IPS-18a (cell line): ENCODE measurements around the gene WDR82.

Experiments
- H3K27ac ChIP-seq: one replicate; pipeline ENCODE4 v1.5.1; 2013; ENCODE audit warnings: low read length
- H3K27me3 ChIP-seq: one replicate; pipeline ENCODE4 v1.6.1; 2013; ENCODE audit warnings: mild to moderate bottlenecking, low read length; ENCODE audit not compliant: control insufficient read depth, insufficient read depth
- H3K36me3 ChIP-seq: one replicate; pipeline ENCODE4 v1.6.1; 2013; ENCODE audit warnings: low read depth, low read length; ENCODE audit not compliant: control insufficient read depth
- H3K4me1 ChIP-seq: one replicate; pipeline ENCODE4 v1.6.1; 2013; ENCODE audit warnings: low read depth, low read length; ENCODE audit not compliant: control insufficient read depth
- H3K4me3 ChIP-seq: one replicate; pipeline ENCODE4 v1.5.1; 2013; ENCODE audit warnings: low read length
- H3K9ac ChIP-seq: one replicate; pipeline ENCODE4 v1.6.1; 2013; ENCODE audit warnings: mild to moderate bottlenecking, low read length, moderate library complexity
- H3K9me3 ChIP-seq: one replicate; pipeline ENCODE4 v1.6.1; 2013; ENCODE audit warnings: low read depth, low read length; ENCODE audit not compliant: control insufficient read depth

Gene WDR82

DNA sequence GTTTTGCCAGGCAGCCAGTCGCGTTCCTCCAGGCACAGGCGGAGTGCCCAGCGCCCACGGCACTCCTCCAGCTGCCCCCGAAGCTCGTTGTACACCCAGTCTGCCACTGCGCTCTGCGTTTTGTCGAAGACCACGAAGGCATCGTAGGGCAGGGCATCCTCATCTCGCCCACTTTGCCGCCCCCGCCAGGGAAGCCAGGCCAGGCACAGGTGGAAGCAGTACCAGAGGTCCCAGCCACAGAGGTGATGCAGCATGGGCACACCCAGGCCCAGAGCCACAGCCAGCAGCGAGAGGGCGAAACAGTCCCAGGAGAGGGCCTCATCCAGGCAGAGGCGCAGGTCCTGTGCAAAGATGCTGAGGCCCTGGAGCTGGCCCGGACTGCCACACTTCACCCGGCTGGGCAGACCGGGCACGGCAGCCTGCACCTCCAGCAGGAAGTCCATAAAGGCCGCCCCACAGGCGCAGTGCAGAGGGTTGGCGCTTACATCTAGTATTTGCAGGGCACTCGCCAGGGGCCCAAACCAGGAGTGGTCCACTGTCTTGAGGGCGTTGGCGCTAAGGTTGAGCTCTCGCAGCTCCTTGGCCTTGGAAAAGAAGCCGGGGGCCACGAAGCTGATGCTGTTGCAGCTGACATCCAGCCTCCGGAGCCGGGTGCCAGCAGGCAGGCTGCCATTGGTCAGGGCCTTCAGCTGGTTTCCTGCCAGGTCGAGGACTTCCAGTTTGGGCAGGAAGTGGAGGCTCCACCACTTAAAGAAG, 56.7 kb downstream of the WDR82 start:
- Histone ChIP-seq H3K4me1 (peaks cover 3% of the 10 kb centered on the region), H3K4me3 (no peak overlapping the region), H3K9me3 (no peaks in the 10 kb centered on the region), H3K27ac (no peak overlapping the region), H3K27me3 (no peaks in the 10 kb centered on the region), H3K9ac (no peak overlapping the region), H3K36me3 (no peaks in the 10 kb centered on the region)

DNA sequence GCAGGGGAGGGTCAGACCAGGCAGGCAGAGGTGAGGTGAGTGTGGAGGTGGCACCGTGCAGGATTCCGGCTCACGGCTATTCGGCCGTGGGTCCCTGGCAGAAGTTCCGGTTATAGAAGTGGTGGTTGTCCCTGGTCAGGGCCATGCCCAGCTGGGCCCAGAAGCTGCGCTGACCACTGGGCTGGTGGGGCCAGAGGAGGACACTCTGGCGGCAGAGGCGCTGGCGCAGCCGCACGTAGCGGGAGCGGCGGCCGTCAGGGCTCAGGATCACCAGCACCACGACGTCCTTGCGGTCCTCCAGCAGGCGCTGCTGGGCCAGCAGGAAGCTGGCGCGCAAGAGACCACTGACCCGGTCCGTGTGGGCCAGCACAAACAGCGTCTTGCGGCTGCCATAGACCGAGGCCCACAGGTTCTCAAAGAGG, 57.3 kb downstream of the WDR82 start:
- no peaks in the 10 kb centered on the region for H3K27me3 ChIP-seq
- H3K36me3 ChIP-seq, result no peaks in the 10 kb centered on the region
- no peak overlapping the region for H3K4me3 ChIP-seq
- H3K9me3 ChIP-seq, result no peaks in the 10 kb centered on the region
- no peak overlapping the region for H3K27ac ChIP-seq
- no peak overlapping the region for H3K9ac ChIP-seq
- H3K4me1 ChIP-seq, result peaks cover 3% of the 10 kb centered on the region

DNA sequence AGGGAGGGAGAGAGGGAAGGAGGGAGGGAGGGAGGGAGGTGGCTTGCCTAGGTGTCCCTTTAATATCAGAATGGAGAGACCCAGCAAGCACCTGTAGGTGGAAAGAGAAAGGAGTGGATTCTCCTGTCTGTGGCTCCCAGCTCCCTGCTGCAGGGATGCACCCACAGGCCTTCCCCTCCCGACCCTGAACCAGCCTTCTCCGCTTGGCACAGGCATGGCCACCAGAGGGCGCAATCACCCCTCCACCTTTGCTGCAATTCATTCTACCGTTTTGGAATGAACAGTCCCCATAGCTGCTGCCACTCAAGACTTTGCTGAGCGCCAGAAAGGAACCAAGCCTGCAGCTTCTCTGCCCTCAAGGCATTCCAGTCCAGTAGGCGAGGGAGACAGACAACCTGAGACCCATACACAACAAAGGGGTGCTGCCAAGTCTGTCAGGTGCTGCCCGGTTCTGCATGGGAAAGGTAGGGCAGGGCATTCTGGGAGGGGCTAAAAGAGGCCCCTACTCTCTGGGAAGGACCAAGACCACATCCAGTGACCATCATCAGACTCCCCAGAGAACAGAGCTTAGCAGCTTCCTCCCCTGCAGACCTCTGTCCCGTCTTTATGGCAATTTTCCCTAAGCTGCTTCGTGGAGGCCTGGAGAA, 57.9 kb downstream of the WDR82 start:
- Histone ChIP-seq H3K9me3 (no peaks in the 10 kb centered on the region), H3K27me3 (no peaks in the 10 kb centered on the region), H3K27ac (no peak overlapping the region), H3K4me3 (no peak overlapping the region), H3K4me1 (peaks cover 3% of the 10 kb centered on the region), H3K9ac (no peak overlapping the region), H3K36me3 (no peaks in the 10 kb centered on the region)

DNA sequence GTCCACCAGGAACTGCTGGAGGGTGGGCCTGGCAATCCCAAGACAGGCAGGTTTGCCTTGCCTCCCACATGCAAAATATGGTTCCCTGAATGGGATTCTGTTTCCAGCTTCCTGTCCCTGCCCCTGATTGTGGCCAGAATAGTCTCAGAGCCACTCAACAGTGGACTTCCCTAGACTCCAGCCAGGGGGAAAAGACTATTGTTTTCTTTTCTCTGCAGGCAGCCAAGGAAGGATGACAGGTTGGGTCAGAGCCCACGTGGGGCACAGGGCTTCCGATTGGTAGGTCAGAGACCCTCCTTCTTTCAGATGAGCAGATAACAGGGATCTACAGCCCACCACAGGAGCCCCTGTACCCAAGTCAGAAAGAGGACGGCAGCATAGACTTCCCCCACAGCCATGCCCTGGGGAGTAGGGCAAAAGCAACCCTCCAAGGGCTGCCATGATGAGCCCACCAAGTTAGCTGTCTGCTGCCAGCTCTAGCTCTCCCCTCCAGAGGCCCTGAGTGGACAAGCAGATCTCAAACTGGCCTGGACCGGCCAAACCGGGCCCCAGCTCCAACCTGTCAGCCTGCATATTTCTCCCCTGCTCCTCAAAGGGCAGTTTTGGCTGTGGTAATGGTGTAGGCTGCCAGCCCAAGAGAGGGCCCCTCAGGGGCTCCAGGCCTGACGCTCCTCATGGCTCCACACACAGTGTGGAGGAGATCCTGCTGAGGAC, 59.4 kb downstream of the WDR82 start:
- Histone ChIP-seq H3K4me1 (peaks cover 3% of the 10 kb centered on the region), H3K4me3 (no peak overlapping the region), H3K9me3 (no peaks in the 10 kb centered on the region), H3K9ac (no peak overlapping the region), H3K36me3 (peaks cover 10% of the 10 kb centered on the region), H3K27ac (no peak overlapping the region), H3K27me3 (no peaks in the 10 kb centered on the region)

DNA sequence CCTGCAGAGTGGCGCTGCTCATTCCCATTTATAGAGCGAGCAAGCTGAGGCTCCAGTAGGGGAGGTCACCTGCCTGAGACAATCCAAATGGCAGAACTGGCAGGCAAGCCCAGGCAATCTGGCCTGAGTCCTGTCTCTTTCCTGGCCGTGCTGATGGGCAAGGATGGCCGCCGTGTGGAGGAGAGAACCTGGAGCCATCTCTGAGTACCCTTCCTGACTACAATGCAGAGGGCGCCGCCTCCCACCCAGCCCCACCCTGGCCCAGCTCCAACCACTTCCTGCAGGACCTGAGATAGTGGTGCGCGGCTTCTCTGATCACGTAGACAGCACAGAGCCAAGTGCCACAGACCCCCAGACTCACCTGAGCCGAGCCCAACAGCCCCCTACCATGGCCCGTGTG, 60.0 kb downstream of the WDR82 start:
- peaks cover 16% of the 10 kb centered on the region for H3K36me3 ChIP-seq
- peaks cover 3% of the 10 kb centered on the region for H3K4me1 ChIP-seq
- no peak overlapping the region for H3K9ac ChIP-seq

DNA sequence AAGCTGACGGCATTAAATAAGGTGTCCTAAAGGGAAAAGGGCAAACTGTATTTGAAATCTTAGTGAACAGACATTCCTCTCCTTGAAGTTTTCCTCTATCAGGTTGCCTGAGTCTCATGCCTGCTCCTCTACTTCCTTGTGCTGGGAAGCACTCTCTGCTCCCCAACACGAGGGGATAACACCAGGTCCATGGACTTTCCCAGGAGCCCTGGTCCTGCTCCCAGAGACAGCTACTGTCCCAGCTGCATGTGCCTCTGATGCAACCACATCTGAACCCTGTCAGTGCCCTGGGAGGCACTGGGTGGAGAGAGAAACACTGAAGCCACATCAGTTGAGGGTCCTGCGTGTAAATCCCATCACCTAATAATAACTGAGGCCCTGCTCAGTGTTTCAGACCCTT, 60.4 kb downstream of the WDR82 start:
- Histone ChIP-seq H3K4me3 (no peak overlapping the region), H3K4me1 (peaks cover 3% of the 10 kb centered on the region), H3K27me3 (no peaks in the 10 kb centered on the region), H3K9me3 (no peaks in the 10 kb centered on the region), H3K27ac (no peak overlapping the region), H3K36me3 (peaks cover 21% of the 10 kb centered on the region), H3K9ac (no peak overlapping the region)

More for the DNA sequence above, 60.0 kb downstream of the WDR82 start:
- no peaks in the 10 kb centered on the region for H3K27me3 ChIP-seq
- H3K4me3 ChIP-seq, result no peak overlapping the region
- H3K9me3 ChIP-seq, result no peaks in the 10 kb centered on the region
- no peak overlapping the region for H3K27ac ChIP-seq

DNA sequence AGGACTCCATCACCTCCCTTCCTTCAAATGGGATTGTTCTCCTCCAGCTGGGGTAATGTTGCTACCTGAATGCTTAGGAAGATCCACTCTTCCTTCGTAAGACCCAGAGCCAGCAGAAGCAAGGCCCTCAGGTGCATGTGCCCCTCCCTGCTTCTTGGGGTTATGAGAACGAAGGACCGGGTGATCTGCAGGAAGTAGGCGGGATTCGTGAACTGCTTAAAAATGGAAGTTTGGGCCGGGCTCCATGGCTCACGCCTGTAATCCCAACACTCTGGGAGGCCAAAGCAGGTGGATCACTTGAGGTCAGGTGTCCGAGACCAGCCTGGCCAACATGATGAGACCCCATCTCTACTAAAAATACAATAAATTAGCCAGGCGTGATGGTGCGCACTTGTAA, 61.0 kb downstream of the WDR82 start:
- Histone ChIP-seq H3K4me3 (no peak overlapping the region), H3K9ac (no peak overlapping the region), H3K27me3 (no peaks in the 10 kb centered on the region), H3K9me3 (no peaks in the 10 kb centered on the region), H3K27ac (no peak overlapping the region), H3K36me3 (peaks cover 27% of the 10 kb centered on the region), H3K4me1 (peaks cover 3% of the 10 kb centered on the region)

DNA sequence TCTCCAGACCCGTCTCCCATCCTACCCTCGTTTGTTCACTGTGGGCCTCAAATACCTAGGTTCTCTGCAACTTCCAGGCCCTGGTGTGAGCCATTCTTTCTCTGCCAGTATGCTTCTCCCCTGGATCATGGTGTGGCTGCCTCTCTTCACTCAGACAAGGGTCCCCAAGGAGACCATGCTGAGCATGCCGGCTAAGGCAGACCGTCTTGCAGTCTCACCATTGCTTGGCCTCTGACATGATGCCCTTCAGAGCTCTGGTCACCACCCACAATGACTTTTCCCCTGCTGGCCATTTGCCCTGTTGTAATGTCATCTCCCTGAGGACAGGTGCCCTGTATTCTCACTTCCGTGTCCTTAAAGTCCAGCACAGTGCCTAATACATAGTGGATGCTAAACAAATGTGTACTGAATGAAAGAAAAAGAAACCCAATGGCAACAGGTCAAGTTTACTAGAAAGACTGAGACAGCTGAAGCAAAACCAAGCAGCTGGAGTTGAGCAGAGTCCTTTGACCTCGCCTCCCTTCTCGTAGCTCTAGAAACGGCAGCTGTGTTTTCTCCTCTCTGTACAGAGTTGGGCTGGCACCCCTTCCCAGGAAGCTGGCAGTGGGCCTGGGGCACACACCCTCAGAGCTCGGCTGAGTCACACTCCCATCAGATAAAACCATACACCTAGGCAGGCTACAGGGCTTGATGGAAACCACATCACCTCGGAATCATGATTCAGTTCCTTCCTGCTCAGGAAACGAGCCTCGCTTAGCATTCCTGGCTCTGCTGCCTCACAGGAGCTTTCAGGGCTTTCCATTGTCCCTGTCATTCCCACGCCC, 61.7 kb downstream of the WDR82 start:
- peaks cover 33% of the 10 kb centered on the region for H3K36me3 ChIP-seq
- H3K27me3 ChIP-seq, result no peaks in the 10 kb centered on the region
- H3K9ac ChIP-seq, result no peak overlapping the region
- H3K4me1 ChIP-seq, result peaks cover 3% of the 10 kb centered on the region
- H3K4me3 ChIP-seq, result no peak overlapping the region
- H3K9me3 ChIP-seq, result no peaks in the 10 kb centered on the region
- no peak overlapping the region for H3K27ac ChIP-seq

DNA sequence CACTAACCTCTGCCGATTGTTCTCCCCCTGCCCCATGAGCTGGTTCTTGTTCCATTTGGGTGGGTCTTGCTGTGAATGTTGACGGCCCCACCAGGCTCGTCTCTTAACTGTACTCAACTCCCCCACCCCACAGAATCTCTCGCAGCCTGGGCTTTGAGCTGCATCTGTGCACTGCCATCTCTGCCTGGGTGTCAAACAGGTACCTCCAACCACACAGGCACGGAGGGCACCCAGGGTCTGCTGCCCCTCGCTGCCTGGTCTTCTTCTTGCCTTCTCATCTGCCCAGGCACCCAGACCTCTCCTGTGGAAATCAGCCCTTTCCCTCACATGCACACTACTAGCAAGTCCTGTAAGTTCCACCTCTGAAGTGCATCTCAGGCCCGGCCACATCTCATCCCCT, 63.1 kb downstream of the WDR82 start:
- H3K27ac ChIP-seq, result no peak overlapping the region
- H3K36me3 ChIP-seq, result peaks cover 46% of the 10 kb centered on the region
- H3K9ac ChIP-seq, result no peak overlapping the region
- peaks cover 3% of the 10 kb centered on the region for H3K4me1 ChIP-seq
- no peak overlapping the region for H3K4me3 ChIP-seq
- H3K9me3 ChIP-seq, result no peaks in the 10 kb centered on the region
- H3K27me3 ChIP-seq, result no peaks in the 10 kb centered on the region

DNA sequence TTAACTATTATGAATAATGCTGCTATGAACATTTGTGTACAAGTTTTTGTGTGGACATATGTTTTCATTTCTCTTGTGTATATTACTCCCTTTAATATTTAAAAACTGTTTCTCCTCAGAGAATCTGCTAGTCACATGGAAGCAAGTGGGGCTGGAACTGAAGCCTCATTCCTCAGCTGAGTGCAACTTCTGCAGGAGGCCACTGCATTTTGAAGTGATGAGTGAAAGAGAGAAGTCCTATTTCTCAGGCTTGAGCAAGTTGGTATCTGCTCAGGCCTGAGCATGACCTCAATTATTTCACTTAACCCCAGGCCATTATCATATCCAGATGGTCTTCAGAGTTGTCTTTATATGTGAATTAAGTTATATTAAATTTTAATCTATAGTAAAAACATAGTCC, 64.5 kb downstream of the WDR82 start:
- Histone ChIP-seq H3K27ac (no peak overlapping the region), H3K36me3 (peaks cover 57% of the 10 kb centered on the region), H3K9ac (no peak overlapping the region), H3K4me3 (no peak overlapping the region), H3K9me3 (no peaks in the 10 kb centered on the region), H3K4me1 (peaks cover 3% of the 10 kb centered on the region), H3K27me3 (no peaks in the 10 kb centered on the region)

DNA sequence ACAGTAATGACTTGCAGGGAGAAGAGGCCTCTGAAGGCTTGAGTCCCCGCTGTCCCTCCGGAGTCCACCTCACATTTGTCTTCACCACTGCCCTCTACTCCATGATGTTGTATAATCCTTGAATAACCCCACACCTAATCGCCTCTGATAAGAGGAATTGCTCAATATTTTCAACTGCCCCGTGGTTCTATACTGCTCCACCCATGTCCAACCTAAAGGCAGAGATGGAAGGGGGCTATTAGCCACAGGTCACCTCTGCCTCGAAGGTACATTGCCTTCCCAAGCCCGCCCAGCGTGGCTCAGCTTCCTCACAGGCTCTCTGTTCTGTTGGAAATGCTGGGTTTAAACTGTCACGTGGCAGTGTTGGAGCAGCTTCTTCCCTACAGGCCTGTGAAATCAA, 65.4 kb downstream of the WDR82 start:
- Histone ChIP-seq H3K4me1 (peaks cover under 1% of the 10 kb centered on the region), H3K27ac (no peak overlapping the region), H3K4me3 (no peak overlapping the region)

More for the DNA sequence above, 65.4 kb downstream of the WDR82 start:
- H3K9me3 ChIP-seq, result no peaks in the 10 kb centered on the region
- no peaks in the 10 kb centered on the region for H3K27me3 ChIP-seq
- no peak overlapping the region for H3K9ac ChIP-seq
- H3K36me3 ChIP-seq, result peaks cover 66% of the 10 kb centered on the region
